H1 (cell line): ENCODE measurements around the gene RGL1.

Experiments used
- CBX5 ChIP-seq: fragments of 300-800, 300-1000 bp; sonication (generic); IDR thresholded peaks from 2 replicates; pipeline ENCODE4 v1.7.1; 2016; ENCODE audit warnings: antibody characterized with exemption, low read length, low read depth
- JUN ChIP-seq: IDR thresholded peaks from 2 replicates; pipeline ENCODE4 v1.6.1; 2011; ENCODE audit warnings: low read depth, mild to moderate bottlenecking, improper control_type of control experiment, low read length
- PHF8 ChIP-seq: fragments of 200-600 bp; sonication (generic); conservative IDR thresholded peaks from 2 replicates; pipeline ENCODE4 v1.7.1; 2012; ENCODE audit warnings: low read depth, mild to moderate bottlenecking, inconsistent platforms, low read length, moderate library complexity
- POLR2A ChIP-seq, 2 experiments: IDR thresholded peaks; 1 replicate in 1 of 2; 2 replicates in 1 of 2; pipeline ENCODE4 v1.6.1; 2011; ENCODE audit warnings: low read depth in 2 of 2, low read length in 2 of 2, mild to moderate bottlenecking in 2 of 2; ENCODE audit errors: control extremely low read depth in 1 of 2
- RAD21 ChIP-seq, 2 experiments: IDR thresholded peaks in 1 of 2; conservative IDR thresholded peaks in 1 of 2; 2 replicates each; pipeline ENCODE4 v1.6.1; 2011; ENCODE audit warnings: low read depth in 2 of 2, low read length in 2 of 2, improper control_type of control experiment in 1 of 2, inconsistent platforms in 1 of 2, mild to moderate bottlenecking in 1 of 2, moderate library complexity in 1 of 2
- SP1 ChIP-seq: IDR thresholded peaks from 2 replicates; pipeline ENCODE4 v1.6.1; 2011; ENCODE audit warnings: low read depth, low read length
- TAF1 ChIP-seq: IDR thresholded peaks from 2 replicates; pipeline ENCODE4 v1.6.1; 2011; ENCODE audit warnings: mild to moderate bottlenecking, low read depth, low read length
- TCF12 ChIP-seq: IDR thresholded peaks from 2 replicates; pipeline ENCODE4 v1.6.1; 2011; ENCODE audit warnings: low read depth, mild to moderate bottlenecking, low read length
- ZNF274 ChIP-seq: IDR thresholded peaks from 2 replicates; pipeline ENCODE4 v1.7.0; 2012; ENCODE audit warnings: low read length, borderline replicate concordance; ENCODE audit errors: extremely low read depth
- TF ChIP-seq, protein P1 (sequence below), 3 experiments: IDR thresholded peaks; 1 replicate in 2 of 3; 2 replicates in 1 of 3; pipeline versions ENCODE4 v1.5.1 to v1.6.1; 2011; ENCODE audit warnings: low read length in 3 of 3, mild to moderate bottlenecking in 3 of 3, inconsistent platforms in 2 of 3, low read depth in 1 of 3, moderate library complexity in 1 of 3; ENCODE audit not compliant: insufficient read depth in 1 of 3; ENCODE audit errors: control extremely low read depth in 1 of 3
- TF ChIP-seq, protein P2 (sequence below): IDR thresholded peaks from 2 replicates; pipeline ENCODE4 v1.6.1; 2011; ENCODE audit warnings: low read length, improper control_type of control experiment

DNA sequence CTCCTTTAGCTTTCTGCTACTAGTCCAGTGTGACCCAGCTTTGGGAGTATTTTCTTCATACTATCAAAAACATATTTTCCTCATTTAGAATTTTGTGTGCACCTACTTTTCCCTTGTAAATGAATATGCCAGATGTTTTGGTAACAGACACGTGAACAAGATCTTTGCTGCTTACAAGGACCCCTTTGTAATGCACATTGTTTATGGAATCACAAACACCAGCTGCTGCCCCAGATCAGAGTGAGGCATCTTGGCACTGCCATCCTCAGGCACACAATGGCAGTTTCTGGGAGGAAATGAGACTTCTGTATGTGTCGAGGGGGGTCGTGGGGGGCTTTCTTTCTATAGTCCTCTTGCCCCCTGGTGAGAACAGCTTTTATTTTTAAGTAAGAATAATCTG lies 115.7 kb downstream of the RGL1 start:
- TF ChIP-seq JUN (no peak), ZNF274 (no peak), SP1 (no peak), RAD21 (IDR thresholded peaks at IDR 0.05 in 1 of 2, conservative IDR thresholded peaks at IDR 0.05 in 1 of 2; ENCODE audit: low read depth in 2 of 2, low read length in 2 of 2) (no peak), PHF8 (no peak), CBX5 (no peak), POLR2A (IDR thresholded peaks at IDR 0.05; ENCODE audit: control extremely low read depth in 1 of 2, low read depth in 2 of 2, low read length in 2 of 2) (no peak), TAF1 (no peak), TCF12 (no peak)
- TF ChIP-seq, protein P1, sequence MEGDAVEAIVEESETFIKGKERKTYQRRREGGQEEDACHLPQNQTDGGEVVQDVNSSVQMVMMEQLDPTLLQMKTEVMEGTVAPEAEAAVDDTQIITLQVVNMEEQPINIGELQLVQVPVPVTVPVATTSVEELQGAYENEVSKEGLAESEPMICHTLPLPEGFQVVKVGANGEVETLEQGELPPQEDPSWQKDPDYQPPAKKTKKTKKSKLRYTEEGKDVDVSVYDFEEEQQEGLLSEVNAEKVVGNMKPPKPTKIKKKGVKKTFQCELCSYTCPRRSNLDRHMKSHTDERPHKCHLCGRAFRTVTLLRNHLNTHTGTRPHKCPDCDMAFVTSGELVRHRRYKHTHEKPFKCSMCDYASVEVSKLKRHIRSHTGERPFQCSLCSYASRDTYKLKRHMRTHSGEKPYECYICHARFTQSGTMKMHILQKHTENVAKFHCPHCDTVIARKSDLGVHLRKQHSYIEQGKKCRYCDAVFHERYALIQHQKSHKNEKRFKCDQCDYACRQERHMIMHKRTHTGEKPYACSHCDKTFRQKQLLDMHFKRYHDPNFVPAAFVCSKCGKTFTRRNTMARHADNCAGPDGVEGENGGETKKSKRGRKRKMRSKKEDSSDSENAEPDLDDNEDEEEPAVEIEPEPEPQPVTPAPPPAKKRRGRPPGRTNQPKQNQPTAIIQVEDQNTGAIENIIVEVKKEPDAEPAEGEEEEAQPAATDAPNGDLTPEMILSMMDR (IDR thresholded peaks at IDR 0.05; ENCODE audit: control extremely low read depth in 1 of 3, insufficient read depth in 1 of 3, low read depth in 1 of 3, low read length in 3 of 3), result no peak
- TF ChIP-seq, protein P2, sequence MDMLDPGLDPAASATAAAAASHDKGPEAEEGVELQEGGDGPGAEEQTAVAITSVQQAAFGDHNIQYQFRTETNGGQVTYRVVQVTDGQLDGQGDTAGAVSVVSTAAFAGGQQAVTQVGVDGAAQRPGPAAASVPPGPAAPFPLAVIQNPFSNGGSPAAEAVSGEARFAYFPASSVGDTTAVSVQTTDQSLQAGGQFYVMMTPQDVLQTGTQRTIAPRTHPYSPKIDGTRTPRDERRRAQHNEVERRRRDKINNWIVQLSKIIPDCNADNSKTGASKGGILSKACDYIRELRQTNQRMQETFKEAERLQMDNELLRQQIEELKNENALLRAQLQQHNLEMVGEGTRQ, result no peak
